H1 (cell line): ENCODE data around the gene CD200. TPM values are rescaled to one million over a fixed set of nuclear protein-coding genes. Genes with fewer than 3 reads are reported as not detected.

Experiments used
- CEBPB ChIP-seq: IDR thresholded peaks from 2 replicates; pipeline ENCODE4 v1.6.1; 2012; ENCODE audit warnings: low read depth, low read length
- CHD1 ChIP-seq: IDR thresholded peaks from 2 replicates; pipeline ENCODE4 v1.6.1; 2012; ENCODE audit warnings: low read depth, low read length, improper control_type of control experiment
- CHD2 ChIP-seq: IDR thresholded peaks from 2 replicates; pipeline ENCODE4 v1.6.1; 2012; ENCODE audit warnings: low read length, improper control_type of control experiment
- SAP30 ChIP-seq: fragments of 300-600 bp; sonication (generic); IDR thresholded peaks from 2 replicates; pipeline ENCODE4 v1.7.1; 2012; ENCODE audit warnings: low read length, moderate library complexity, mild to moderate bottlenecking, inconsistent platforms; ENCODE audit not compliant: insufficient read depth, insufficient replicate concordance
- SIRT6 ChIP-seq: IDR thresholded peaks from one replicate; pipeline ENCODE4 v1.7.1; 2012; ENCODE audit warnings: low read length, inconsistent platforms
- TEAD4 ChIP-seq: IDR thresholded peaks from 2 replicates; pipeline ENCODE4 v1.6.1; 2012; ENCODE audit warnings: low read depth, low read length, inconsistent platforms, mixed read lengths
- polyA plus RNA-seq, 7 experiments: library from polyadenylated mRNA; depleted of rRNA in 3 of 7; stranded (reverse) in 5 of 7; unstranded in 2 of 7; fragments of >200 nt in 5 of 7; fragments of 200-250 nt in 2 of 7; gene quantifications; 1 replicate in 5 of 7; 2 replicates in 1 of 7; 4 replicates in 1 of 7; pipeline versions ENCODE4 v1.2.1 to v1.2.3, GENCODE V29; 2011 to 2013; ENCODE audit warnings: missing spikeins in 2 of 7, mixed read lengths in 2 of 7
- total RNA-seq: library from RNA; stranded (reverse); fragmentation: NEBNext Ultra II Directional; extraction: Animal tissue kit (Norgen Biotek cat#: 25700); gene quantifications from 2 replicates; pipeline ENCODE4 v1.2.1, GENCODE V29; 2021
- TF ChIP-seq, protein P1 (sequence below): IDR thresholded peaks from 2 replicates; pipeline ENCODE4 v1.6.1; 2011; ENCODE audit warnings: low read length, improper control_type of control experiment

Gene CD200
- total and polyA plus RNA-seq, 2 of the 8 experiments (the other 6 are each of a cell fraction or from before 2014, with no cell fraction given): 45.8 to 50.2 TPM

DNA sequence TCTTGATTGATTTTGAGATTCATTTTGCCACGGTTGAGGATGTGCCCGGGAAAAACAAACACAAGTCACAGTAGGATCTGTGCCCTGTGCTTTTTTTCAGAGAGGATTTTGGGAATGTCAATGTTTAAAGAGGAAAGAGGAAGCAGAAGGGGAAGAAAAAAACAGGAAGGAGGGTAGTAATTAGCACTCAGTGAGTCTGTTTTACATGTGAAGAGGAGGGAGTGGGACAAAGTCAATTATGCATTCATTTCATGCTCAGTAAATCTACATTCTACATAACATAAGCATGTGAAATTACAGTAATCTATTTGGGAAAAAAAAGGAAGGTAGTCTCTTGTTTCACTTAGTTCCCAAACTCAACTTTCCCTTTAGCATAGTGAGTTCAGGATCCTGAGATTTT is 18.3 kb upstream of the CD200 start (continued):
- TF ChIP-seq SAP30 (no peak), CEBPB (no peak), SIRT6 (no peak), CHD2 (no peak), TEAD4 (no peak), CHD1 (no peak)
- TF ChIP-seq, protein P1, sequence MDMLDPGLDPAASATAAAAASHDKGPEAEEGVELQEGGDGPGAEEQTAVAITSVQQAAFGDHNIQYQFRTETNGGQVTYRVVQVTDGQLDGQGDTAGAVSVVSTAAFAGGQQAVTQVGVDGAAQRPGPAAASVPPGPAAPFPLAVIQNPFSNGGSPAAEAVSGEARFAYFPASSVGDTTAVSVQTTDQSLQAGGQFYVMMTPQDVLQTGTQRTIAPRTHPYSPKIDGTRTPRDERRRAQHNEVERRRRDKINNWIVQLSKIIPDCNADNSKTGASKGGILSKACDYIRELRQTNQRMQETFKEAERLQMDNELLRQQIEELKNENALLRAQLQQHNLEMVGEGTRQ: no peak
- TF ChIP-seq, all 59 proteins: peak for 0
